COLO668 (cell line): ENCODE data around the gene XPNPEP1.
A peak's percentile ranks its signal among the peaks of the same experiment; 100 is the strongest.

Experiments used
- DNase-seq: peaks from one replicate; lab custom pipeline; 2025; ENCODE audit not compliant: unreplicated experiment; lab: John Stamatoyannopoulos, UW

Gene XPNPEP1

GRCh38 chr10:109895095-109895818, 28.1 kb downstream of the XPNPEP1 start:
- DNase-seq: no peak

- no peak for DNase-seq
These were observed 28.8 kb downstream of the XPNPEP1 start for GRCh38 chr10:109894516-109894915.

GRCh38 chr10:109893386-109893785, 29.9 kb downstream of the XPNPEP1 start:
- DNase-seq: no peak

GRCh38 chr10:109892931-109893330, 30.4 kb downstream of the XPNPEP1 start:
- DNase-seq: no peak

- DNase-seq: no peak
These were observed 31.2 kb downstream of the XPNPEP1 start for GRCh38 chr10:109892117-109892516.

- no peak for DNase-seq
These were observed 32.2 kb downstream of the XPNPEP1 start for GRCh38 chr10:109891105-109891504.

GRCh38 chr10:109889867-109890266, 33.4 kb downstream of the XPNPEP1 start:
- no peak for DNase-seq

GRCh38 chr10:109887776-109888175, 35.5 kb downstream of the XPNPEP1 start:
- no peak for DNase-seq

GRCh38 chr10:109887243-109887642, 36.1 kb downstream of the XPNPEP1 start:
- no peak for DNase-seq

- no peak for DNase-seq
These were observed 36.5 kb downstream of the XPNPEP1 start for GRCh38 chr10:109886781-109887140.

- no peak for DNase-seq
These were observed 37.1 kb downstream of the XPNPEP1 start for GRCh38 chr10:109886037-109886780.

GRCh38 chr10:109883859-109884771, 39.2 kb downstream of the XPNPEP1 start:
- DNase-seq: peak; percentile 46

GRCh38 chr10:109882251-109883057, 40.9 kb downstream of the XPNPEP1 start:
- DNase-seq: no peak

- no peak for DNase-seq
These were observed 41.6 kb downstream of the XPNPEP1 start for GRCh38 chr10:109881769-109882057.

- DNase-seq: no peak
These were observed 42.2 kb downstream of the XPNPEP1 start for GRCh38 chr10:109880886-109881768.

GRCh38 chr10:109877546-109877945, 45.8 kb downstream of the XPNPEP1 start:
- no peak for DNase-seq

GRCh38 chr10:109875828-109876821, 47.2 kb downstream of the XPNPEP1 start:
- no peak for DNase-seq

- DNase-seq: no peak
These were observed 48.2 kb downstream of the XPNPEP1 start for GRCh38 chr10:109875151-109875568.

GRCh38 chr10:109871476-109871875, 51.8 kb downstream of the XPNPEP1 start:
- DNase-seq: no peak
